WTC11 (cell line): ENCODE data around the gene CYSTM1. TPM values are rescaled to one million over a fixed set of nuclear protein-coding genes. Genes with fewer than 3 reads are reported as not detected.

Source experiments
- ATAC-seq: fragments of 200-7000 bp; cut with Tn5 transposase; 2 replicates; pipeline ENCODE4 v1.10.0; 2021; ENCODE audit warnings: mild to moderate bottlenecking, moderate library complexity
- CTCF ChIA-PET: fragments of 300-600 bp; sonication (Branson Sonifier 250); formaldehyde crosslinking; loops from one replicate; lab custom pipeline; 2021; ENCODE audit warnings: antibody characterized with exemption; lab: Charles Lee
- POLR2A ChIA-PET: fragments of 350-600 bp; sonication (Branson Sonifier 250); formaldehyde crosslinking; loops from one replicate; lab custom pipeline; 2021; ENCODE audit warnings: antibody characterized with exemption; lab: Charles Lee
- DNase-seq: peaks from one replicate; pipeline ENCODE4 v3.0.0; 2021; ENCODE audit warnings: low spot score
- H3K27ac Mint-ChIP-seq: 2 replicates; pipeline ENCODE4 v1.8.0; 2021; ENCODE audit warnings: mixed read lengths
- H3K27me3 Mint-ChIP-seq: 2 replicates; pipeline ENCODE4 v1.8.0; 2021; ENCODE audit warnings: low read depth, mild to moderate bottlenecking, moderate library complexity, mixed read lengths
- H3K36me3 Mint-ChIP-seq: 2 replicates; pipeline ENCODE4 v1.8.0; 2021; ENCODE audit warnings: mixed read lengths
- H3K4me1 Mint-ChIP-seq: 2 replicates; pipeline ENCODE4 v1.8.0; 2022; ENCODE audit warnings: mixed read lengths
- H3K4me3 Mint-ChIP-seq: 2 replicates; pipeline ENCODE4 v1.8.0; 2021; ENCODE audit warnings: mild to moderate bottlenecking, moderate library complexity, mixed read lengths
- H3K9me3 Mint-ChIP-seq: 2 replicates; pipeline ENCODE4 v1.8.0; 2021; ENCODE audit warnings: mixed read lengths
- FOXK1 ChIP-seq: sonication (generic); formaldehyde crosslinking; IDR thresholded peaks from 2 replicates; pipeline ENCODE4 v1.8.0; 2022; ENCODE audit warnings: mild to moderate bottlenecking, moderate library complexity, missing genetic modification reagents
- GABPB1 ChIP-seq: sonication (generic); formaldehyde crosslinking; IDR thresholded peaks from 2 replicates; pipeline ENCODE4 v1.8.1; 2023; ENCODE audit warnings: mild to moderate bottlenecking, missing genetic modification reagents
- PRRX2 ChIP-seq: fragments of 250-450 bp; sonication (Bioruptor Pico); IDR thresholded peaks from 2 replicates; pipeline ENCODE4 v1.8.0; 2021; ENCODE audit warnings: mild to moderate bottlenecking
- SMAD3 ChIP-seq: sonication (generic); formaldehyde crosslinking; IDR thresholded peaks from 2 replicates; pipeline ENCODE4 v1.8.0; 2022; ENCODE audit warnings: missing genetic modification reagents, mild to moderate bottlenecking, borderline replicate concordance
- ZNF263 ChIP-seq: sonication (generic); formaldehyde crosslinking; IDR thresholded peaks from 2 replicates; pipeline ENCODE4 v1.8.1; 2022; ENCODE audit warnings: low read depth, mild to moderate bottlenecking, moderate library complexity, missing genetic modification reagents
- total RNA-seq: library from RNA; stranded (reverse); gene quantifications from 3 replicates; pipeline ENCODE4 v1.2.3, GENCODE V29; 2021
- TF ChIP-seq, protein P1 (sequence below): sonication (generic); formaldehyde crosslinking; IDR thresholded peaks from 2 replicates; pipeline ENCODE4 v1.8.1; 2023; ENCODE audit warnings: mild to moderate bottlenecking, missing genetic modification reagents, borderline replicate concordance
- TF ChIP-seq, protein P2 (sequence below): sonication (generic); formaldehyde crosslinking; IDR thresholded peaks from 2 replicates; pipeline ENCODE4 v1.8.1; 2023; ENCODE audit warnings: mild to moderate bottlenecking, missing genetic modification reagents
- TF ChIP-seq, protein P3 (sequence below): sonication (generic); formaldehyde crosslinking; IDR thresholded peaks from 2 replicates; pipeline ENCODE4 v1.8.0; 2022; ENCODE audit warnings: mild to moderate bottlenecking, missing genetic modification reagents
- TF ChIP-seq, protein P4 (sequence below): sonication (generic); formaldehyde crosslinking; IDR thresholded peaks from 2 replicates; pipeline ENCODE4 v1.8.0; 2023; ENCODE audit warnings: missing genetic modification reagents
- TF ChIP-seq, protein P5 (sequence below): sonication (generic); formaldehyde crosslinking; IDR thresholded peaks from 2 replicates; pipeline ENCODE4 v1.8.1; 2022; ENCODE audit warnings: mild to moderate bottlenecking, moderate library complexity, missing genetic modification reagents
- TF ChIP-seq, protein P6 (sequence below): fragments of 250-450 bp; sonication (Bioruptor Pico); conservative IDR thresholded peaks from 2 replicates; pipeline ENCODE4 v1.9.0; 2021; ENCODE audit warnings: mild to moderate bottlenecking
- TF ChIP-seq, protein P7 (sequence below): sonication (generic); formaldehyde crosslinking; IDR thresholded peaks from 2 replicates; pipeline ENCODE4 v1.8.1; 2023; ENCODE audit warnings: mild to moderate bottlenecking, missing genetic modification reagents, moderate library complexity
- TF ChIP-seq, protein P8 (sequence below): fragments of 250-450 bp; sonication (Bioruptor Pico); IDR thresholded peaks from 2 replicates; pipeline ENCODE4 v1.9.0; 2021; ENCODE audit warnings: mild to moderate bottlenecking

The CYSTM1 gene
- total RNA-seq, 1 experiment from 2014 or later = 29.3 TPM

DNA sequence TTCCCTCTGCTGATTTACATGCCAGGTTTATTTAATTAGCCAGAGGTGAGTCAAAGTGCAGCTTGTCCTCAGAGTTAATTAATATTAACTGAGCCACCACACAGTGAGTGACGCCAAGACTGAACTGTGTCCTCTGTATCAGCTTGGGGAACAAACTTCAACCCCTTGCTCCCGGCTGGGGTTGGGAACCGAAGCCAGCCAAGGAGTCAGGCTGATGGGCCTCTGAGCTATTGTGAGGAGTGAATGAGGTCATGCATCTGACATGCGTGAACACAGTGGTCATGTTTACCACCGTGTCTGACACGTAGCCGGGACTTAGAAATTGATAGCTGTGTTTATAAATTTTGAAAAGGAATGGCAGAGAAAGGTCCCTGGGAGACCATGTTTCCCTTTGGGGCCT, 32.1 kb upstream of the CYSTM1 start:
- TF ChIP-seq, protein P1, sequence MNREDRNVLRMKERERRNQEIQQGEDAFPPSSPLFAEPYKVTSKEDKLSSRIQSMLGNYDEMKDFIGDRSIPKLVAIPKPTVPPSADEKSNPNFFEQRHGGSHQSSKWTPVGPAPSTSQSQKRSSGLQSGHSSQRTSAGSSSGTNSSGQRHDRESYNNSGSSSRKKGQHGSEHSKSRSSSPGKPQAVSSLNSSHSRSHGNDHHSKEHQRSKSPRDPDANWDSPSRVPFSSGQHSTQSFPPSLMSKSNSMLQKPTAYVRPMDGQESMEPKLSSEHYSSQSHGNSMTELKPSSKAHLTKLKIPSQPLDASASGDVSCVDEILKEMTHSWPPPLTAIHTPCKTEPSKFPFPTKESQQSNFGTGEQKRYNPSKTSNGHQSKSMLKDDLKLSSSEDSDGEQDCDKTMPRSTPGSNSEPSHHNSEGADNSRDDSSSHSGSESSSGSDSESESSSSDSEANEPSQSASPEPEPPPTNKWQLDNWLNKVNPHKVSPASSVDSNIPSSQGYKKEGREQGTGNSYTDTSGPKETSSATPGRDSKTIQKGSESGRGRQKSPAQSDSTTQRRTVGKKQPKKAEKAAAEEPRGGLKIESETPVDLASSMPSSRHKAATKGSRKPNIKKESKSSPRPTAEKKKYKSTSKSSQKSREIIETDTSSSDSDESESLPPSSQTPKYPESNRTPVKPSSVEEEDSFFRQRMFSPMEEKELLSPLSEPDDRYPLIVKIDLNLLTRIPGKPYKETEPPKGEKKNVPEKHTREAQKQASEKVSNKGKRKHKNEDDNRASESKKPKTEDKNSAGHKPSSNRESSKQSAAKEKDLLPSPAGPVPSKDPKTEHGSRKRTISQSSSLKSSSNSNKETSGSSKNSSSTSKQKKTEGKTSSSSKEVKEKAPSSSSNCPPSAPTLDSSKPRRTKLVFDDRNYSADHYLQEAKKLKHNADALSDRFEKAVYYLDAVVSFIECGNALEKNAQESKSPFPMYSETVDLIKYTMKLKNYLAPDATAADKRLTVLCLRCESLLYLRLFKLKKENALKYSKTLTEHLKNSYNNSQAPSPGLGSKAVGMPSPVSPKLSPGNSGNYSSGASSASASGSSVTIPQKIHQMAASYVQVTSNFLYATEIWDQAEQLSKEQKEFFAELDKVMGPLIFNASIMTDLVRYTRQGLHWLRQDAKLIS = no peak
- TF ChIP-seq, protein P2, sequence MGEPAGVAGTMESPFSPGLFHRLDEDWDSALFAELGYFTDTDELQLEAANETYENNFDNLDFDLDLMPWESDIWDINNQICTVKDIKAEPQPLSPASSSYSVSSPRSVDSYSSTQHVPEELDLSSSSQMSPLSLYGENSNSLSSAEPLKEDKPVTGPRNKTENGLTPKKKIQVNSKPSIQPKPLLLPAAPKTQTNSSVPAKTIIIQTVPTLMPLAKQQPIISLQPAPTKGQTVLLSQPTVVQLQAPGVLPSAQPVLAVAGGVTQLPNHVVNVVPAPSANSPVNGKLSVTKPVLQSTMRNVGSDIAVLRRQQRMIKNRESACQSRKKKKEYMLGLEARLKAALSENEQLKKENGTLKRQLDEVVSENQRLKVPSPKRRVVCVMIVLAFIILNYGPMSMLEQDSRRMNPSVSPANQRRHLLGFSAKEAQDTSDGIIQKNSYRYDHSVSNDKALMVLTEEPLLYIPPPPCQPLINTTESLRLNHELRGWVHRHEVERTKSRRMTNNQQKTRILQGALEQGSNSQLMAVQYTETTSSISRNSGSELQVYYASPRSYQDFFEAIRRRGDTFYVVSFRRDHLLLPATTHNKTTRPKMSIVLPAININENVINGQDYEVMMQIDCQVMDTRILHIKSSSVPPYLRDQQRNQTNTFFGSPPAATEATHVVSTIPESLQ (CRISPR knock-in tag) = no peak
- TF ChIP-seq ZNF263 (CRISPR knock-in tag) = no peak
- TF ChIP-seq FOXK1 = no peak
- TF ChIP-seq GABPB1 (CRISPR knock-in tag) = no peak
- TF ChIP-seq, protein P3, sequence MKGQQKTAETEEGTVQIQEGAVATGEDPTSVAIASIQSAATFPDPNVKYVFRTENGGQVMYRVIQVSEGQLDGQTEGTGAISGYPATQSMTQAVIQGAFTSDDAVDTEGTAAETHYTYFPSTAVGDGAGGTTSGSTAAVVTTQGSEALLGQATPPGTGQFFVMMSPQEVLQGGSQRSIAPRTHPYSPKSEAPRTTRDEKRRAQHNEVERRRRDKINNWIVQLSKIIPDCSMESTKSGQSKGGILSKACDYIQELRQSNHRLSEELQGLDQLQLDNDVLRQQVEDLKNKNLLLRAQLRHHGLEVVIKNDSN (CRISPR knock-in tag) = no peak
- TF ChIP-seq, protein P4, sequence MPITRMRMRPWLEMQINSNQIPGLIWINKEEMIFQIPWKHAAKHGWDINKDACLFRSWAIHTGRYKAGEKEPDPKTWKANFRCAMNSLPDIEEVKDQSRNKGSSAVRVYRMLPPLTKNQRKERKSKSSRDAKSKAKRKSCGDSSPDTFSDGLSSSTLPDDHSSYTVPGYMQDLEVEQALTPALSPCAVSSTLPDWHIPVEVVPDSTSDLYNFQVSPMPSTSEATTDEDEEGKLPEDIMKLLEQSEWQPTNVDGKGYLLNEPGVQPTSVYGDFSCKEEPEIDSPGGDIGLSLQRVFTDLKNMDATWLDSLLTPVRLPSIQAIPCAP = no peak
- TF ChIP-seq, protein P5, sequence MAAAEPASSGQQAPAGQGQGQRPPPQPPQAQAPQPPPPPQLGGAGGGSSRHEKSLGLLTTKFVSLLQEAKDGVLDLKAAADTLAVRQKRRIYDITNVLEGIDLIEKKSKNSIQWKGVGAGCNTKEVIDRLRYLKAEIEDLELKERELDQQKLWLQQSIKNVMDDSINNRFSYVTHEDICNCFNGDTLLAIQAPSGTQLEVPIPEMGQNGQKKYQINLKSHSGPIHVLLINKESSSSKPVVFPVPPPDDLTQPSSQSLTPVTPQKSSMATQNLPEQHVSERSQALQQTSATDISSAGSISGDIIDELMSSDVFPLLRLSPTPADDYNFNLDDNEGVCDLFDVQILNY (CRISPR knock-in tag) = no peak
- ChIA-PET CTCF (interaction anchor here (4.5 to 6.2 kb wide), 4 partner anchors 10 to 68 kb away, joined by 42 to 92 read pairs (median 66); partner anchors contain the start of gene PURA), POLR2A (no interaction called here)
- Mint-ChIP-seq H3K36me3 (no peaks in the 10 kb centered on the region), H3K27me3 (peaks cover 47% of the 10 kb centered on the region), H3K27ac (no peak overlapping the region), H3K4me1 (peaks cover 13% of the 10 kb centered on the region), H3K9me3 (no peaks in the 10 kb centered on the region), H3K4me3 (no peak overlapping the region)
- no peak for ATAC-seq
- DNase-seq = no peak

DNA sequence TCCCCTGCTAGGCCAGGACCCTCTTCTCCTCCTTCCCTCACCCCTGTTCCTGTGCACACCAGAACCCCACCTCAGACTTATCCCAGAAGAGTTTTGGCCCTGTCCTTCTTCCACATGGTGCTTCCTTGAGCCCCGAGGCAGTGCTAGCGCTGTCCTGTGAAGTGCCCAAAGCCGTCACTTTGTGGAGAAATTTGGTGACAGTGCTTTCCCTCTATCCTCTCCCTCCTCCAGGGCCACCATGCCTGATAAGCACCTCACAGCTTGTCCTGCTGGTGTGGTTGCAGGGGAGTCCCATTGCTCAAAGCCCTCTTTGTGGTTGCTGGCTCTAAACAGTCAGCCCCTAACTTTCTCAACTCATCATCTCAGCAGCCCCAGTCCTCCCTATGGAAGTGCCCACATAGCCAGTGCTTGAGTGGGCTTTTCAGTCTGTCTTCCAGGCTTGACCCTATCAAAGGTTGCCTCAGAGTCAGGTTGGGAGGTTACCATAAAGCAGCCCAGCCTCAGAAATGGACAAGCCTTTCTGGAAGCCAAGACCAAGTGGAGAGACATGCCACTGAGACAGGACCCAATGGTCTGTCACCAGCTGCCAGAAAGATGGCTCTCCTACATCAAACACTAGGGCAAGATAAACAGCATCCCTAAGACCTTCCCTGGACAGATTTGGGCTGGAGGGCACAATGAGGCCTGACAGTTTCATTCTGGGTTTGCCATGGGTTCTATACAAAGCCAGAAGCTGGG, 31.3 kb upstream of the CYSTM1 start:
- CTCF ChIA-PET = interaction anchor here (0.7 to 6.2 kb wide), 26 partner anchors 8 to 351 kb away, joined by 3 to 92 read pairs (median 6); partner anchors contain the start of genes HBEGF, NRG2 and PURA
- ATAC-seq = no peak
- Mint-ChIP-seq H3K27me3 (peaks cover 55% of the 10 kb centered on the region), H3K4me1 (peaks cover 17% of the 10 kb centered on the region), H3K27ac (no peak overlapping the region), H3K36me3 (no peaks in the 10 kb centered on the region), H3K4me3 (no peak overlapping the region), H3K9me3 (no peaks in the 10 kb centered on the region)
- POLR2A ChIA-PET = no interaction called here
- no peak for TF ChIP-seq PRRX2
- no peak for DNase-seq

DNA sequence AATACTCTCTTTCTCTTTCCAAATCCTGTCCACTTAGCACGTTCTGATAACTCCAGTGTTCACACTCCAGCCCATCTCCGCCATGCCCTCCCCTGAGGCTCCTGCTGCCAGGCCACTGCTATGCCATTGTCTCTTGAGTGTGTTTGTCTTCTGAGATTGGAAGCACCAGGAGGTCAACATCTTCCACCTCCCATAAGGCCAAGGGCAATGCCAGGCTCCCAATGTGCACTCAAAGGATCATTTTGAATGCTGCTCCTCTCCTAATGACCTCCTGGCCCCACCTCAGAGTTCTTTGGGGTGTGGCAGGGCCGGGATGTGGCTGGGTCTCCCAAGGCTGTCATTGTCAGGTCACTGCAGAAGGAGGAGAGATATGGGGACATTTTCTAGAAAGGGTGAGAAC, 29.7 kb upstream of the CYSTM1 start:
- POLR2A ChIA-PET = interaction anchor here (1.9 kb wide), 1 partner anchor 10 kb away, joined by 9 read pairs; no protein-coding TSS in a partner anchor
- Mint-ChIP-seq H3K27me3 (peaks cover 55% of the 10 kb centered on the region), H3K9me3 (no peaks in the 10 kb centered on the region)
- TF ChIP-seq, protein P6, sequence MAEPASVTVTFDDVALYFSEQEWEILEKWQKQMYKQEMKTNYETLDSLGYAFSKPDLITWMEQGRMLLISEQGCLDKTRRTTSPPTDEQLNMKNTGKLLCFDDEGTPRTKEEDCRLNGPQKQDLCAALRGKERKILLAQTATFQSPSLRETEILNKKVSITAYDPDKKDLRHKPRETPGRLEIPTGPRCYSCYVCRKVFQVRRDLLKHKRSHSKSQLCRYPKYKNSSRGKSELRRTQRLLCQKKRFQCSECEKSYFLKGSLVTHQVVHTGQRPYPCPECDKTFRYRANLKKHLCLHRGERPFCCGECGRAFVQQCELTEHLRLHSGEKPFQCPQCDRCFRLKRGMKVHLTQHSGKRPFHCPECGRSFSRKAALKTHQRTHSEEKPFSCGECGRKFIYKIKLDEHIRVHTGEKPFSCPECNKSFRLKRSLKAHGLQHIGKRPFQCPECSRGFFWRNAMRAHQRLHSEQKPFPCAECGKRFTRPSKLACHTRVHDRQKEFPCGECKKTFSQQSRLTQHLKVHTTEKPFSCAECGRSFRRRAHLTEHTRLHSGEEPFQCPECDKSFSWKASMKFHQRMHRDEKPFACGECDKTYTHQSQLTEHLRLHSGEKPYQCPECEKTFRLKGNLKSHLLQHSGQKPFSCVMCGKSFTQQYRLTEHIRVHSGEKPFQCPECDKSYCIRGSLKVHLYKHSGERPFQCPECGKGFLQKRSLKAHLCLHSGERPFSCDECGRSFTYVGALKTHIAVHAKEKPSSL = no peak
- TF ChIP-seq SMAD3 = no peak
- TF ChIP-seq, protein P7, sequence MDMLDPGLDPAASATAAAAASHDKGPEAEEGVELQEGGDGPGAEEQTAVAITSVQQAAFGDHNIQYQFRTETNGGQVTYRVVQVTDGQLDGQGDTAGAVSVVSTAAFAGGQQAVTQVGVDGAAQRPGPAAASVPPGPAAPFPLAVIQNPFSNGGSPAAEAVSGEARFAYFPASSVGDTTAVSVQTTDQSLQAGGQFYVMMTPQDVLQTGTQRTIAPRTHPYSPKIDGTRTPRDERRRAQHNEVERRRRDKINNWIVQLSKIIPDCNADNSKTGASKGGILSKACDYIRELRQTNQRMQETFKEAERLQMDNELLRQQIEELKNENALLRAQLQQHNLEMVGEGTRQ (CRISPR knock-in tag) = no peak
- TF ChIP-seq, protein P8, sequence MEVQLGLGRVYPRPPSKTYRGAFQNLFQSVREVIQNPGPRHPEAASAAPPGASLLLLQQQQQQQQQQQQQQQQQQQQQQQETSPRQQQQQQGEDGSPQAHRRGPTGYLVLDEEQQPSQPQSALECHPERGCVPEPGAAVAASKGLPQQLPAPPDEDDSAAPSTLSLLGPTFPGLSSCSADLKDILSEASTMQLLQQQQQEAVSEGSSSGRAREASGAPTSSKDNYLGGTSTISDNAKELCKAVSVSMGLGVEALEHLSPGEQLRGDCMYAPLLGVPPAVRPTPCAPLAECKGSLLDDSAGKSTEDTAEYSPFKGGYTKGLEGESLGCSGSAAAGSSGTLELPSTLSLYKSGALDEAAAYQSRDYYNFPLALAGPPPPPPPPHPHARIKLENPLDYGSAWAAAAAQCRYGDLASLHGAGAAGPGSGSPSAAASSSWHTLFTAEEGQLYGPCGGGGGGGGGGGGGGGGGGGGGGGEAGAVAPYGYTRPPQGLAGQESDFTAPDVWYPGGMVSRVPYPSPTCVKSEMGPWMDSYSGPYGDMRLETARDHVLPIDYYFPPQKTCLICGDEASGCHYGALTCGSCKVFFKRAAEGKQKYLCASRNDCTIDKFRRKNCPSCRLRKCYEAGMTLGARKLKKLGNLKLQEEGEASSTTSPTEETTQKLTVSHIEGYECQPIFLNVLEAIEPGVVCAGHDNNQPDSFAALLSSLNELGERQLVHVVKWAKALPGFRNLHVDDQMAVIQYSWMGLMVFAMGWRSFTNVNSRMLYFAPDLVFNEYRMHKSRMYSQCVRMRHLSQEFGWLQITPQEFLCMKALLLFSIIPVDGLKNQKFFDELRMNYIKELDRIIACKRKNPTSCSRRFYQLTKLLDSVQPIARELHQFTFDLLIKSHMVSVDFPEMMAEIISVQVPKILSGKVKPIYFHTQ = no peak

More for the DNA sequence above, 29.7 kb upstream of the CYSTM1 start:
- peak overlapping the region; percentile 75 for H3K4me3 Mint-ChIP-seq
- no peak for DNase-seq
- CTCF ChIA-PET = interaction anchor here (0.6 to 6.2 kb wide), 53 partner anchors 8 to 1736 kb away, joined by 3 to 92 read pairs (median 4); partner anchors contain the start of genes EIF4EBP3, HBEGF, NRG2 and PURA
- no peak for ATAC-seq
- H3K36me3 Mint-ChIP-seq = no peaks in the 10 kb centered on the region
- H3K4me1 Mint-ChIP-seq = peaks cover 17% of the 10 kb centered on the region
- no peak overlapping the region for H3K27ac Mint-ChIP-seq
